CD4-positive, alpha-beta T cell treated with Interleukin-1 beta for 1 hour (primary cell): ENCODE data around the gene TGM4.

Source experiments
- DNase-seq, 2 donors: peaks; one replicate each; pipeline ENCODE4 v3.0.0-alpha.2; 2020 to 2022

Gene TGM4

DNA sequence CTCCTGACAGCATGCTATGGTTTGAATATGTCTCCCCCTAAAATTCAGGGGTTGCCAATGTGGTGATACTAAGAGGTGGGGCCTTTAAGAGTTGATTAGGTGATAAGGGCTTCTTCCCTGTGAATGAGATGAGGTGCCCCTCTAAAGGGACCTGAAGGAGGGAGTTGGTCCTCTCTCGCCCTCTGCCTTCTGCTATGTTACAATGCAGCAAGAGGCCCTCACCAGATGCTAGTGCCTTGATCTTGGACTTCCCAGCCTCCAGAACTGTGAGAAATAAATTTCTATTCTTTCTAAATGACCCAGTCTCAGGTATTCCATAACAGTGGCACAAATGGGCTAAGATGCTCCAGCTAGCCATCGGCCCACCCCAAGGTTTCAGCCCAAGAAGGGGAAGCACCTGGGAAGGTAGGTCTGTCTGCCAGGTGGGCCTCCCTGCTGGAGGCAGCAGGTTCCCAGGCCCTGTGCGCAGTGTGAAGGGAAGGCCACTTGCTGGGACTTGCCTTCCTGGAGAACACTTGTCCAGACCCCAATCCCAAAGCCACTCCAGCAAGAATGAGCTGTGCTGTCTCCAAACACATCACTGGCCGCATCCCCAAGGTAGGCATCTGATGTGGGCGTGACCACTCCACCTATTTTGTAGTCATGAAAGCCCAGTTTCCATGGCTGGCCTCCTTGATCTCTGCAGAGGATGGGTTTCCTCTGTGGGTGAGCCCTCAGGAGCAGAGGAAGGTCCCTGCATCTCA, 9.0 kb downstream of the TGM4 start:
- no peak for DNase-seq

- DNase-seq: no peak
Observed at GRCh38 chr3:44883999-44884431, 9.6 kb downstream of the TGM4 start.

DNA sequence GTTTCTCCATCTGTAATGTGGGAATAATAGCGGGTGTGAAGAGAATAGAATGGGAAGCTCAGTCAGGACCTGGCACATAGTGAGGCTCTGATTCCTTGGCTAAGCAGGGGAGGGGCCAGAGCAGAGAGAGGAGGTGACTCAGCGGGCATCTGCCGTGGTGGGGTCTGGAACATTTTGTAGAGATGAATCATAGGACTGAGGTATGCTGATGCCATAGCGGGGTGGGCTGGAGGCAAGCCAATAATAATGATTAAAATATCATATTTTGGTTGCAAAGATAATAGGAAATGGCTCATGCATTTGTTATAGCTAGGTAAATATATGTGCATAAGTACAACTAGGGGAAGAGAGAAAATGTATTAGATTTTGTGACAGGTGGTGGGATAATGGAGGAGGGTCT, 11.2 kb downstream of the TGM4 start:
- DNase-seq: no peak

DNA sequence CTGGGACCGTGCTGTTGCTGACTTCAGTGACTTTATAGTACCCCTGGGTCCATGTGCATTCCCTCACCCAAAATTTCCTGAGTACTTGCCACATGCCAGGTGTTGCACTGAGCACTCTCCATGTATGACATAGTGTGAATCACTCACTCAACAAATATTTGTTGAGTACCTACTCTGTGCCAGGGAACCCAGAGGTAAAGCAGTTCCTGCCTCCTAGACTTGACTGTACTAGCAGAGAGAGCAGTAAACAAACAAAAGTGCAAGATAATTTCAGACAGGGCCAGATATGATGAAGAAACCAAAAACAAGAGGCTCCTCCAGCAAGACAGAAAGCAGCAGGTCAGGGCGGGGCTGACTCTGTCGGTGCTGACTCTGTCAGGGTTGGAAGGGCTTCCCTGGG, 12.2 kb downstream of the TGM4 start:
- no peak for DNase-seq

GRCh38 chr3:44887101-44887500, 12.7 kb downstream of the TGM4 start:
- no peak for DNase-seq

DNA sequence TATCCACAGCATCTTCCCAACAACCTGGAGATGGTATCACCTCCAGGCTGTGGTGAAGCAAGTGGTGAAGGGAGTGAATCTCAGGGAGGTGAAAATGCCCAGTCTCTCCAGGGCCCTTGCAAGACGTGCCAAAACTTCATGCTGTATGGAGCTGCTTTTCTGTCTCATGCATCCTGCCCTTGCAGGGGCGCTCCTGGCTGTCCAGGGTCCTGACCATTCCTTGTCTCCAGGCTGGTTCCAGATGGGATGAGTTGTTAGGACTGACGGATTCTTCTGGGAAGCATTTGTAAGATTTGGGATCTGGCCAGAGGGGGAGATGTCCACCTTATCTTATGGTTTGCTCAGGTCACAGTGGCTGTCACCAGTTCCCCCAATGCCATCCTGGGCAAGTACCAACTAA, 15.8 kb downstream of the TGM4 start:
- DNase-seq: no peak

- no peak for DNase-seq
Observed at GRCh38 chr3:44890852-44891251, 16.4 kb downstream of the TGM4 start.

DNA sequence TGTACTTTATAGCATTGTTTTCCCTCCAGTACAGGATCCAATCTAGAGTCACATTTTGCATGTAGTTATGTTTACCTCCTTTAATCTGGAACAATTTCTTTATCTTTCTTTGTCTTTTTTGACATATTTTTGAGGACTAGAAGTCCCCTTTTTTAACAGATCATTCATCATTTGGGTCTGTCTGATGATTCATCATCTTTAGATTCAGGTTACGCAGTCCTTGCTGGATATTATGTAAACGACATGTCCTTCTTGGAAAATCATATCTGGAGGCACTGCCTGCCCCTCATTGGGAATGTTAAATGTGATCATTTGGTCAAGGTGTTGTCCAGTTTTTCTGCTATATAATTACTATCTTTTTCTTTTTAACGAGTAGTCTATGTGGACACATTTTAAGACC, 18.3 kb downstream of the TGM4 start:
- DNase-seq: no peak

DNA sequence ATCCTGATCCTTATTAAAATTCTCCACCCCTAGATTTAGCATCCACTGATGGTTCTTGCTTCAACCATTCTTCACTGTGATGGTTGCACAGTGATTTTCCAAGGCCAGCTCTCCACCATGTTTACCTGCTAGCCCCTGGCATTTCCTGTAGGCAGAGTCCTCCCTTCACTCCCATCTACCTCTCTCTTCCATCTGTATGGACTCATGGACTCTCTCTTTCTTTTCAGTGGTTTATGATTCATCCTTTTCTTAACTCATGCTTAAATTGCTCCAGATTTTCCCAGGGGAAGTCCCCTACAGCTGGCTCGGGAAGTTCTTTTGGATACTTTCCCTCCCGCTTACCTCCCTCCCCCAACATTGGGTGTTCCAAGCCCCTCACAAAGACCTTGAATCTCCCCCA, 18.7 kb downstream of the TGM4 start:
- DNase-seq: no peak

GRCh38 chr3:44894485-44894884, 20.1 kb downstream of the TGM4 start:
- DNase-seq: no peak

GRCh38 chr3:44896440-44896839, 22.0 kb downstream of the TGM4 start:
- no peak for DNase-seq

DNA sequence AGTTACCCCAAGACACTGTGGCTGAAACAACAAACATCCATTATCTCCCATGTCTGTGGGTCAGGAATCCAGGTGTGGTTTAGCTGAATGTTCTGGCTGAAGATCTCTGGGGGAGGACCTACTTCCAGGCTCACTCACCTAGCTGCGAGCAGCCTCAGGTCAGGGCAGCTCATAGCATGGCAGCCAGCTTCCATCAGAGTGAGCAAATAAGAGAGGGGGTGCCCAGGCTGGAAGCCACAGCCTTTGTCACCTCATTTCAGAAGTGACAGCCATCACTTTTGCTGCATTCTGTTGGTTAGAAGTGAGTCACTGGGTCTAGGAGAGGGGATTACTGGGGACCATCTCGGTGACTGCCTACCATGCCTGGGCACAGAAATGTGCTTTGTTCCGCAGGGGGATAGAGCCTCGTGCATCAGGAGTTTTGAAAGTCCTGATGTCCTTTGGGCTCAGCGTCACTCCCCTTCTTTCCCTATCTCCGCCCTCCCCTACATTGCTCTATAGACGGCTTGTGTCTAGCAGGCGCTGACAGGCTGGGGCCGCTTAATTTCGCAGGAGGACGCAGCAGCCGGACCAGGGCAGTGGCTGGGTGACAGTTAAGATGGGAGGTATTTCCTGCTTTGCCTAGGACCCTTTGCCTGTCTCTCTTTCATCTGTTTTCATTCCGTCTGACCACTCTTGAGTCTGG, 25.4 kb downstream of the TGM4 start:
- no peak for DNase-seq

DNA sequence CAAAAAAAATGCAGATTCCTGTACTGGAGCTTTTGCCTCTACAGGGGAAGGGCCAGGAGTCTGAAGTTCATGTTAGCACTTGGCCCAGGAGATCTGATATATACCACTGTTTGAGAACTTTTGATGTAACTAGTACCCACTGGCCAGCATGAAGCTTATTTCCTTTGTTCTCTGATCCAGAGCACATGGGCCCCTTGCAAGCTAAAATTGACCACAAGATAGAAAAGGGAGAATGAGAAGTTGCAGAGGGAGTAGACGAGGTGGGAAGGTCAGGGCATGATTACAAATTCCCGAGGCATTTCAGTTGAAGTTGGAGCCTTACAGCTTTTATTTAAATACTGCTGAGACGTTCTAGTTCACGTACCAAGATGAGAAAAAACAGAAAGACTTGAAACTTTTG, 28.2 kb downstream of the TGM4 start:
- DNase-seq: no peak

GRCh38 chr3:44903314-44903713, 28.9 kb downstream of the TGM4 start:
- no peak for DNase-seq

- DNase-seq: no peak
Observed at GRCh38 chr3:44903751-44904150, 29.3 kb downstream of the TGM4 start.

GRCh38 chr3:44905446-44906157, 31.2 kb downstream of the TGM4 start:
- DNase-seq: no peak

DNA sequence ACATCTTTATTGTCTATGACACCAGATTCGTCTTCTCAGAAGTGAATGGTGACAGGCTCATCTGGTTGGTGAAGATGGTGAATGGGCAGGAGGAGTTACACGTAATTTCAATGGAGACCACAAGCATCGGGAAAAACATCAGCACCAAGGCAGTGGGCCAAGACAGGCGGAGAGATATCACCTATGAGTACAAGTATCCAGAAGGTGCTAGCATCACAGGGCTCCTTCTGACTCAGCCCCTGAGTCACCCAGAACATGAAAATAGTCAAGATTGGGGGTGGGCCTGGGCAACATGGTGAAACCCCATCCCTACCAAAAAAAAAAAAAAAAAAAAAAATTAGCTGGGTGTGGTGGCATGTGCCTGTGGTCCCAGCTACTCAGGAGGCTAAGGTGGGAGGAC, 32.6 kb downstream of the TGM4 start:
- no peak for DNase-seq

GRCh38 chr3:44907612-44908011, 33.2 kb downstream of the TGM4 start:
- DNase-seq: no peak

DNA sequence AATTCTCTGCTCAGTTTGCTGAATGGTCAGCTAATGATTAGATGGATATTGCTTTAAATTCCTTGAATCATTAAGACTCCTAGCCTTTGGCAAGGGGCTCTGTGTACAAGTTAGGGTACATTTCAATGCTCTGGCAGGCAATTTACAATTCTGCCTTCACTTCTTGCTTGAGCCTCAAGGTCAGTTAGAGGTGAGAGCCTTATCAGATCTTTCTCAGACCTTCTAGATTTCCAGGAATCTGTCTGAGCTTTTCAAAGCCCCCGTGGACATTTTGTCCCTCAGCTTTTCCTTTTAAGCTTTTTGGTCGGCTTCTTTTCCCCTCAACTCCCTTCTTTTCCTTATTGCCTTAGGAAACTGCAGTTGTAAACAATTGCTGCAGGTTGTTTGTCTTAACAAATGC, 34.7 kb downstream of the TGM4 start:
- no peak for DNase-seq

DNA sequence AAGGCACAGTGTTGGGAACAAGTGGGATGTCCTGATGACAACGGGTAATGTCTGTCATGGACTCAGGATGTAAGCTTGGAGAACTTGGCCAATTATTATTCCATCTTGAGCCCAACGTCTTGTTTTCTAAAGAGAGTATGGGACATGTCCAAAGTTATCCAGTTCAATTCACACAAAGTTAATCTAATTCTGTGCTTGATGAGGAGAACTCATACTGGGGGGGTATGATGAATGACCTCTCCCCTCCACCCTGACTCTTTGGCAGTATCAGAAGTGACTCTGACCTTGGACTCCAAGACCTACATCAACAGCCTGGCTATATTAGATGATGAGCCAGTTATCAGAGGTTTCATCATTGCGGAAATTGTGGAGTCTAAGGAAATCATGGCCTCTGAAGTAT, 36.3 kb downstream of the TGM4 start:
- no peak for DNase-seq

DNA sequence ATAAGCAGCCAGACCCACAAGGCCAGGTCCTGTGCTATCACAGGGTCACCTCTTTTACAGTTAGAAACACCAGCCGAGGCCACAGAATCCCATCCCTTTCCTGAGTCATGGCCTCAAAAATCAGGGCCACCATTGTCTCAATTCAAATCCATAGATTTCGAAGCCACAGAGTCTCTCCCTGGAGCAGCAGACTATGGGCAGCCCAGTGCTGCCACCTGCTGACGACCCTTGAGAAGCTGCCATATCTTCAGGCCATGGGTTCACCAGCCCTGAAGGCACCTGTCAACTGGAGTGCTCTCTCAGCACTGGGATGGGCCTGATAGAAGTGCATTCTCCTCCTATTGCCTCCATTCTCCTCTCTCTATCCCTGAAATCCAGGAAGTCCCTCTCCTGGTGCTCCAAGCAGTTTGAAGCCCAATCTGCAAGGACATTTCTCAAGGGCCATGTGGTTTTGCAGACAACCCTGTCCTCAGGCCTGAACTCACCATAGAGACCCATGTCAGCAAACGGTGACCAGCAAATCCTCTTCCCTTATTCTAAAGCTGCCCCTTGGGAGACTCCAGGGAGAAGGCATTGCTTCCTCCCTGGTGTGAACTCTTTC, 39.6 kb downstream of the TGM4 start:
- DNase-seq: peak; percentile 51 to 64

DNA sequence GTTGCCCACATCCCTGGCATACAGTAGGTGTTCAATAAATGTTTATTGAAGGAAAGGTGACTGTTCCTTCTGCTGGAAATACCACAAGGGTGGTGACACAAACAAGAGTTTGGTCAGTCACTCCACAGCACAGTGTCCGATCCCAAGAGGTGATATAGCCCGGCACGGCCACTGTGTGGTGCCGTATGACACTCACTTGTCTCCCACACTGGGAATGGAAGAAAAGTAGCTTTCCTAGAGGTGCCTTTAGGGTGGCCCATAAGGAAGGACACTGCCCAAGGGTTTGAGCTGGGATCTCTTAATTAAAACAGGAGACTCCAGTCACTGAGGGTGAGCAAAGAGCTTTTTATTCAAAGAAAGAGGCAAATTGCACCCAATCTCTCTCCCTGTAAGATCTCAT, 40.5 kb downstream of the TGM4 start:
- DNase-seq: no peak

DNA sequence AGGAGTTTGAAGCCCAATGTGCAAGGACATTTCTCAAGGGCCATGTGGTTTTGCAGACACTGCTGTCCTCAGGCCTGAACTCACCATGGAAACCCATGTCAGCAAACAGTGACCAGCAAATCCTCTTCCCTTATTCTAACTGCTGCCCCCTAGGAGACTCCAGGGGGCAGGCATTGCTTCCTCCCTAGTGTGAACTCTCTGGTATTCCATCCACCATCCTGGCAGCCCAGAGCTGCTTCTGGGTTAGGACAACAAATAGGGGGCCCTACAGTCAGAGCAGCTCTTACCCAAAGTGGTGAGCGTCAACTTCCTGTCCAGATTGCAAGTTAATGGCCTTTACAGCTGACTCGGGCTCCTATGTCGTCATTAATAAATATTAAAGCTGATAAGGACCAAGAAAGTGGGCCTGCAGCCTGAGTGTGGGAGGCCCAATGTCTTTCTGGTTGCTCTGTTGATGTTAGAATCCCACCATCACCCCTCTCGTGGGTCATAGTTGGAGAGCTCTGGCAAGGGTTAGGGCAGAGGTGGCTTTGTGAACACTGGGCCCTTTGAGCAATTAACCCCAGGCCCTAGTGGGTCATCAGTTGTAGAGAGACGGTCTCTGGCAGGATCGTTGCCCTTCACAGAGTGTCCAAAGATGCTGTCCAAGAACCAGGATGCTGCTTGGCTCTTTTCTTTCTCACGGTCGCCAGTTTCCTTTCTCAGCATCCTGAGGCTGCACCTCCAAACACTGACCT, 41.5 kb downstream of the TGM4 start:
- DNase-seq: no peak
